SH-SY5Y (cell line): ENCODE measurements around the gene PTPRT.

Experiments used
- GATA2 ChIP-seq: IDR thresholded peaks from 2 replicates; pipeline ENCODE4 v1.6.1; 2011; ENCODE audit warnings: mild to moderate bottlenecking, low read depth, low read length
- GATA3 ChIP-seq: IDR thresholded peaks from 2 replicates; pipeline ENCODE4 v1.6.1; 2011; ENCODE audit warnings: low read depth, mild to moderate bottlenecking, low read length, moderate library complexity

DNA sequence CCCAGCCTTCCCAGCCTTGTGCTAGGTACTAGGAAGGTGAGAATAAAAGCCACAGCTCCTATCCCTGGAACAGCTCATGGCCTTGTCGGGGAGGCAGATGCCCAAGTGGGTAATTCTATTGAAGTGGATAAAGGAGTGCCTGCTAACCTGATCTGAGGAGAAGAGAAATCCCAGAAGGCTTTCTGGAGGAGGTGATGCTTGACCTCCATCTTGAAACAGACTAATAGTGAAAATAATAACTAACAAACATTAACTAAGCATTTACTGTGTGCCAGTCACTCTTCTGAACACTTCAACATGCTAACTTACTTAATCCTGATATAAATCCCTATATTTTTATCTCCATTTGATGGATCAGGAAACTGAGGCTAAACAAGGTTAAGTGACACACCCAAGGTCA, 1078.4 kb downstream of the PTPRT start:
- TF ChIP-seq GATA2: no peak
- no peak for TF ChIP-seq GATA3
